Activated T-cell treated with anti-CD3 and anti-CD28 coated beads, Interleukin-2, amount 50 U/mL, for 4 hours (primary cell): ENCODE measurements around the gene NABP2. TPM values are rescaled to one million over a fixed set of nuclear protein-coding genes. Genes with fewer than 3 reads are reported as not detected.

Source experiments
- ATAC-seq, 2 donors: fragments of 200-7000 bp; cut with Tn5 transposase; one replicate each; pipeline ENCODE4 v1.10.0; 2021
- DNase-seq: peaks from one replicate; pipeline ENCODE4 v3.0.0-alpha.2; 2020
- H3K27me3 Mint-ChIP-seq: one replicate; pipeline ENCODE4 v1.8.0; 2021; ENCODE audit warnings: low read depth, mixed read lengths
- H3K36me3 Mint-ChIP-seq: one replicate; pipeline ENCODE4 v1.8.0; 2022; ENCODE audit warnings: mixed read lengths; ENCODE audit not compliant: insufficient read depth
- H3K4me1 Mint-ChIP-seq: one replicate; pipeline ENCODE4 v1.8.0; 2021; ENCODE audit warnings: low read depth, mixed read lengths
- H3K4me3 Mint-ChIP-seq: one replicate; pipeline ENCODE4 v1.8.0; 2021; ENCODE audit warnings: mild to moderate bottlenecking, moderate library complexity, mixed read lengths
- H3K9me3 Mint-ChIP-seq: one replicate; pipeline ENCODE4 v1.8.0; 2021; ENCODE audit warnings: mixed read lengths
- total RNA-seq, 3 donors: library from RNA; stranded (reverse); gene quantifications; one replicate each; pipeline ENCODE4 v1.2.1, GENCODE V29; 2021

The NABP2 gene
- total RNA-seq, 3 donors from 2014 or later = 92.7 to 103 (median 98.9) TPM

- Mint-ChIP-seq H3K4me3 (no peak overlapping the region), H3K4me1 (no peaks in the 10 kb centered on the region), H3K36me3 (peaks cover 30% of the 10 kb centered on the region), H3K27me3 (no peaks in the 10 kb centered on the region), H3K9me3 (no peaks in the 10 kb centered on the region)
- ATAC-seq = no peak
- DNase-seq = no peak
Observed at GRCh38 chr12:56244494-56244893, 20.4 kb downstream of the NABP2 start.

GRCh38 chr12:56247923-56248322 is 23.8 kb downstream of the NABP2 start:
- Mint-ChIP-seq H3K4me3 (no peak overlapping the region), H3K9me3 (no peaks in the 10 kb centered on the region), H3K27me3 (no peaks in the 10 kb centered on the region), H3K36me3 (peaks cover 36% of the 10 kb centered on the region), H3K4me1 (no peaks in the 10 kb centered on the region)
- DNase-seq (no peak), ATAC-seq (no peak)

- ATAC-seq (no peak), DNase-seq (no peak)
- Mint-ChIP-seq H3K4me1 (no peaks in the 10 kb centered on the region), H3K27me3 (no peaks in the 10 kb centered on the region), H3K36me3 (peaks cover 41% of the 10 kb centered on the region), H3K9me3 (no peaks in the 10 kb centered on the region), H3K4me3 (no peak overlapping the region)
Observed at GRCh38 chr12:56248711-56249110, 24.6 kb downstream of the NABP2 start.

GRCh38 chr12:56252649-56253048 is 28.5 kb downstream of the NABP2 start:
- Mint-ChIP-seq H3K36me3 (peaks cover 40% of the 10 kb centered on the region), H3K4me3 (no peak overlapping the region)

GRCh38 chr12:56253091-56253490 is 28.9 kb downstream of the NABP2 start:
- Mint-ChIP-seq H3K27me3 (no peaks in the 10 kb centered on the region), H3K36me3 (peaks cover 38% of the 10 kb centered on the region), H3K9me3 (no peaks in the 10 kb centered on the region), H3K4me1 (peaks cover 18% of the 10 kb centered on the region), H3K4me3 (no peak overlapping the region)
- ATAC-seq (no peak), DNase-seq (no peak)

More at GRCh38 chr12:56252649-56253048, 28.5 kb downstream of the NABP2 start:
- H3K27me3 Mint-ChIP-seq = no peaks in the 10 kb centered on the region
- H3K9me3 Mint-ChIP-seq = no peaks in the 10 kb centered on the region
- H3K4me1 Mint-ChIP-seq = peaks cover 18% of the 10 kb centered on the region
- ATAC-seq = no peak
- DNase-seq = no peak

GRCh38 chr12:56255671-56256070 is 31.5 kb downstream of the NABP2 start:
- peak overlapping the region; percentile 49 for H3K4me3 Mint-ChIP-seq
- H3K27me3 Mint-ChIP-seq = no peaks in the 10 kb centered on the region
- H3K36me3 Mint-ChIP-seq = peaks cover 33% of the 10 kb centered on the region
- peaks cover 25% of the 10 kb centered on the region for H3K4me1 Mint-ChIP-seq
- H3K9me3 Mint-ChIP-seq = no peaks in the 10 kb centered on the region
- no peak for ATAC-seq
- no peak for DNase-seq

- no peak for ATAC-seq
- Mint-ChIP-seq H3K36me3 (peaks cover 33% of the 10 kb centered on the region), H3K9me3 (no peaks in the 10 kb centered on the region), H3K27me3 (no peaks in the 10 kb centered on the region), H3K4me3 (peak overlapping the region; percentile 88), H3K4me1 (peaks cover 25% of the 10 kb centered on the region)
- DNase-seq = no peak
Observed at GRCh38 chr12:56256326-56256960, 32.3 kb downstream of the NABP2 start.

- no peak for DNase-seq
- Mint-ChIP-seq H3K4me1 (peaks cover 25% of the 10 kb centered on the region), H3K9me3 (no peaks in the 10 kb centered on the region), H3K4me3 (peak overlapping the region; percentile 88), H3K27me3 (no peaks in the 10 kb centered on the region), H3K36me3 (peaks cover 29% of the 10 kb centered on the region)
- ATAC-seq = no peak
Observed at GRCh38 chr12:56257071-56257470, 32.9 kb downstream of the NABP2 start.

- Mint-ChIP-seq H3K4me1 (peaks cover 25% of the 10 kb centered on the region), H3K36me3 (peaks cover 25% of the 10 kb centered on the region), H3K27me3 (no peaks in the 10 kb centered on the region), H3K9me3 (no peaks in the 10 kb centered on the region), H3K4me3 (peak overlapping the region; percentile 88)
- peak; percentile 12 to 25 for ATAC-seq
- DNase-seq = no peak
Observed at GRCh38 chr12:56257491-56258067, 33.4 kb downstream of the NABP2 start.

GRCh38 chr12:56258068-56258819 is 34.1 kb downstream of the NABP2 start, which contains the start of gene ANKRD52:
Gene ANKRD52, minus strand, starts transcription at chr12:56258384. Its CDS starts 115 bp downstream, at chr12:56258269.
- no peaks in the 10 kb centered on the region for H3K9me3 Mint-ChIP-seq
- H3K27me3 Mint-ChIP-seq = no peaks in the 10 kb centered on the region
- DNase-seq (peak; percentile 73), ATAC-seq (peak; percentile 94 to 96)
- H3K4me3 Mint-ChIP-seq = peak within 1 kb of the TSS; percentile 88
- peaks cover 18% of the 10 kb centered on the region for H3K36me3 Mint-ChIP-seq
- peaks cover 25% of the 10 kb centered on the region for H3K4me1 Mint-ChIP-seq

- Mint-ChIP-seq H3K4me1 (peaks cover 25% of the 10 kb centered on the region), H3K27me3 (no peaks in the 10 kb centered on the region), H3K4me3 (peak overlapping the region; percentile 87), H3K9me3 (no peaks in the 10 kb centered on the region), H3K36me3 (peaks cover 16% of the 10 kb centered on the region)
- no peak for ATAC-seq
- DNase-seq = no peak
Observed at GRCh38 chr12:56258820-56259183, 34.7 kb downstream of the NABP2 start.

GRCh38 chr12:56260380-56260779 is 36.2 kb downstream of the NABP2 start:
- DNase-seq = no peak
- peak overlapping the region; percentile 47 for H3K4me3 Mint-ChIP-seq
- H3K4me1 Mint-ChIP-seq = peaks cover 22% of the 10 kb centered on the region
- H3K36me3 Mint-ChIP-seq = peaks cover 7% of the 10 kb centered on the region
- H3K27me3 Mint-ChIP-seq = no peaks in the 10 kb centered on the region
- H3K9me3 Mint-ChIP-seq = no peaks in the 10 kb centered on the region
- no peak for ATAC-seq

- H3K36me3 Mint-ChIP-seq = peaks cover 5% of the 10 kb centered on the region
- no peaks in the 10 kb centered on the region for H3K27me3 Mint-ChIP-seq
- H3K4me1 Mint-ChIP-seq = peaks cover 20% of the 10 kb centered on the region
- ATAC-seq = no peak
- H3K4me3 Mint-ChIP-seq = no peak overlapping the region
- H3K9me3 Mint-ChIP-seq = no peaks in the 10 kb centered on the region
- DNase-seq = no peak
Observed at GRCh38 chr12:56260921-56261320, 36.8 kb downstream of the NABP2 start.

- H3K36me3 Mint-ChIP-seq = no peaks in the 10 kb centered on the region
- DNase-seq (no peak), ATAC-seq (no peak)
- no peaks in the 10 kb centered on the region for H3K27me3 Mint-ChIP-seq
- no peak overlapping the region for H3K4me3 Mint-ChIP-seq
- no peaks in the 10 kb centered on the region for H3K9me3 Mint-ChIP-seq
- peaks cover 18% of the 10 kb centered on the region for H3K4me1 Mint-ChIP-seq
Observed at GRCh38 chr12:56261503-56262232, 37.5 kb downstream of the NABP2 start.
